Neural progenitor cell (in vitro differentiated cells): ENCODE measurements around the gene SLC13A4.

Source experiments
- EZH2 ChIP-seq: fragments of 200-600 bp; sonication (generic); IDR thresholded peaks from 2 replicates; pipeline ENCODE4 v1.6.1; 2017; ENCODE audit warnings: antibody characterized with exemption, mild to moderate bottlenecking, moderate library complexity
- EZH2phosphoT487 ChIP-seq: fragments of 200-600 bp; sonication (generic); IDR thresholded peaks from 2 replicates; pipeline ENCODE4 v1.6.1; 2017; ENCODE audit warnings: antibody characterized with exemption
- TF ChIP-seq, protein P1 (sequence below): fragments of 200-600 bp; sonication (generic); IDR thresholded peaks from 2 replicates; pipeline ENCODE4 v1.5.1; 2017; ENCODE audit warnings: antibody characterized with exemption, mild to moderate bottlenecking

DNA sequence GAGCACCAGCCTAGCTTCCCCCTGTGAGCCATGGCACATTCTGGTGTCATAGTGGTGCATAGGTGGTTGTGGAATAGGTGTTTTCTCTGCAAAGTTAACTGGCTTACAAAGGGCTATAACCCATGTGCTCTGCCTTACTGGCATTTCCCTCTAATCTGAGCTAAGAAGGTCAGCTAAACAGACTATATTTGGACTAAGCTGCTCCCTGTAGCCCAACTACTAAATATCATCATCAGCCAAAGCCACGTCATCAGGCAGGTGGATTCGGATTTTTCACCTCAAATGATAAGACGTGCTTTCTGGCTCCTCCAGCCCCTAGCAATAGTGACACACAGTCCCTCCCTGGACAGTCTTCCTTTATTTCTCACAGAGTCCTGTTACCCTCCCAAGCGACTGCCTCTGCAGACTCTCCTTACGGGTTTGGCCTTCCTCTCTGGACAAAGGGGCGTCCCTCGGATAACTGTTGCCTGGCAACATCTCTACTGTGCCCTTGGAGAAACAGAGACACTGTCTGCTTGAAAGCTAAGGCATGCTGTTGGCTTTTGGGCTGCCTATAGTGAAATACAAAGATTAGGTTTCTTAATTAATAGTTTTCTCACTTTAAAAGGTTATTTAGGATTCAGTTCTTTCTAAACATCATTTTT, 9.1 kb downstream of the SLC13A4 start:
- TF ChIP-seq, protein P1, sequence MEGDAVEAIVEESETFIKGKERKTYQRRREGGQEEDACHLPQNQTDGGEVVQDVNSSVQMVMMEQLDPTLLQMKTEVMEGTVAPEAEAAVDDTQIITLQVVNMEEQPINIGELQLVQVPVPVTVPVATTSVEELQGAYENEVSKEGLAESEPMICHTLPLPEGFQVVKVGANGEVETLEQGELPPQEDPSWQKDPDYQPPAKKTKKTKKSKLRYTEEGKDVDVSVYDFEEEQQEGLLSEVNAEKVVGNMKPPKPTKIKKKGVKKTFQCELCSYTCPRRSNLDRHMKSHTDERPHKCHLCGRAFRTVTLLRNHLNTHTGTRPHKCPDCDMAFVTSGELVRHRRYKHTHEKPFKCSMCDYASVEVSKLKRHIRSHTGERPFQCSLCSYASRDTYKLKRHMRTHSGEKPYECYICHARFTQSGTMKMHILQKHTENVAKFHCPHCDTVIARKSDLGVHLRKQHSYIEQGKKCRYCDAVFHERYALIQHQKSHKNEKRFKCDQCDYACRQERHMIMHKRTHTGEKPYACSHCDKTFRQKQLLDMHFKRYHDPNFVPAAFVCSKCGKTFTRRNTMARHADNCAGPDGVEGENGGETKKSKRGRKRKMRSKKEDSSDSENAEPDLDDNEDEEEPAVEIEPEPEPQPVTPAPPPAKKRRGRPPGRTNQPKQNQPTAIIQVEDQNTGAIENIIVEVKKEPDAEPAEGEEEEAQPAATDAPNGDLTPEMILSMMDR: no peak
- TF ChIP-seq EZH2 (no peak), EZH2phosphoT487 (no peak)
